HG03442 (cell line): ENCODE measurements around the gene DHX16.

Experiments used
- ATAC-seq: cut with Tn5 transposase; IDR thresholded peaks from one replicate; pipeline ENCODE4 v1.9.1; 2021; ENCODE audit warnings: mild to moderate bottlenecking, moderate library complexity; ENCODE audit not compliant: unreplicated experiment

DHX16 gene

DNA sequence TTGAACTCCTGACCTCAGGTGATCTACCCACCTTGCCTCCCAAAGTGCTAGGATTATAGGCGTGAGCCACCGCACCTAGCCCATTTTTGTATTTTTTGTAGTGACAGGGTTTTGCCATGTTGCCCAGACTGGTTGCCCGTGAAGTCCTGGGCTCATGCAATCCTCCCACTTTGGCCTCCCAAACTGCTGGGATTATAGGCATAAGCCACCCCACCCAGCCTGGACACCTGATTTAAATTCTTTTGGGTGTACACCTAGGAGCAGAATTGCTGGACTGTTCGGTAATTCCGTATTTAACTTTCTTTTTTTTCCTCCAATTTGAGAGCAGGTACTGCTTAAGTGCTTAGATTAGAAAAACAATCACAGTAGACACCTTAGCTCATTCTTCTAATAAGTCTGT lies 23.6 kb upstream of the DHX16 start:
- ATAC-seq = no peak

DNA sequence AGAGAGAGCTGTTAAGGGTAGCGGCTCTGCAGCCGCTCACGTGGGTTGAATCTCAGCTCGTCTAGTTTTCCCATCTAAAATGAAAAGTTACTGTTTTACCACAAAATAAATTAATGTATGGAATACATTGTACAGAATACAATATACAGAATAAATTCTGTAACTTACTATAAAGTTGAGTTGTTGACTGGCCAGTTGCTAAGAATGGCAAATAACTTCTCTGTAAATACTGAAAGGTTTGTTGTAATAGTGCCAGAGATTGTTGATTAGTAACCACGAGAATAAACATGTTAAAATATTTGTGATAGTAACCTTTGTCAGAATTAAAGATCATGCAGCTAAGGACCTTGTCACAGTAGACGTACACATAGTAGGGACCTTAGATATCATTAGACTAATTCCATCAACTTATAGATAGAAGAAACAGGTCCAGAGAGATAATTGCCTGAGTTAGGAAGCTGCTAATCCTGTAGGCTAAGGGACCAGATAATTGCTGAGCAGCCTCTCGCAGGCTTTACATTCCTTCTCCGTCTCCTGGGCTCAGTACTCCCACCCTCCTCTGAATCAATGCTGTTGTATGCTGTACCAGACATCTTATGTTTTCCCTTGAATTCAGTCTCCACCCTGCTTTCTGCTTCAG lies 18.5 kb upstream of the DHX16 start:
- ATAC-seq = no peak

DNA sequence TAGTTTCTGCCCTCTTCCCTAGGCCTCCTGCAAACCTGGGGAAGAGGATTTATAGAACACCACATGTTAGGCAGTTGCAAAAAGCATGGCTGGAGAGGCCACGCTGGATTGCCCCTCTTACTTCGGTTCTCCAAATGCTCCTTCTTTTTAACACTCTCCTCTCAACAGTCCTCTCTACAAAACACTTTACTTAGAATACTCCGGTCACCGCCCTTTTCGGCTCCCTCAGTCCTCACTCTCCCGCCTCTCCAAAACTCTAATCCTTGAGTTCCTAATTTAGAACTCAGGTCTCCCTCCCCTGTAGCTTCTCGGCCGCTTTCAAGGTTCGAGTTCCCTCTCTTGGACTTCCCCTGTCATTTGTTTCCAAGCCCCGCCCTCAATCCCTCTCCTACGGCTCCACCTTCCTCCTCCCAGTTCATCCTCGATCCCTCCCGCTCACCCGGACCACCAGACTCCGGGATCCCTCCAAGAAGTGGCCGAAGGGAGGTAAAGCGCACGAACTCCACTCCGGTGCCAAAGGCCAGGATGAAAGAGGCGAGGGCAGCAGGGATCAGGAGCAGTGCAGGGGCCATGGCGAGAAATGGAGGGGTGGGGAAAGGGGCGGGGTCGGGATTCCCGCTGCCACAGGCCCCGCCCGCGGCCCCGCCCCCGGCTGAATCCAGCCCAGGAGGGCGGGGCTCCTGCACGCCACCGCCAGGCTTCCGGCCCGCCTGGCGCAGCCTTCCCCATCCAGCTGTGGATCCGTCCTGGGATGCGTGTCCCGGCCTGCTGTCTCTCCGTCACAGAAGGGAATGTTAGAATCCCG lies 17.8 kb upstream of the DHX16 start, which contains the start of gene NRM:
Gene NRM (minus strand): TSS at position 582 of the 805 bp plus-strand sequence. CDS start 10 bp downstream, at position 572.
- ATAC-seq = peak; percentile 33

DNA sequence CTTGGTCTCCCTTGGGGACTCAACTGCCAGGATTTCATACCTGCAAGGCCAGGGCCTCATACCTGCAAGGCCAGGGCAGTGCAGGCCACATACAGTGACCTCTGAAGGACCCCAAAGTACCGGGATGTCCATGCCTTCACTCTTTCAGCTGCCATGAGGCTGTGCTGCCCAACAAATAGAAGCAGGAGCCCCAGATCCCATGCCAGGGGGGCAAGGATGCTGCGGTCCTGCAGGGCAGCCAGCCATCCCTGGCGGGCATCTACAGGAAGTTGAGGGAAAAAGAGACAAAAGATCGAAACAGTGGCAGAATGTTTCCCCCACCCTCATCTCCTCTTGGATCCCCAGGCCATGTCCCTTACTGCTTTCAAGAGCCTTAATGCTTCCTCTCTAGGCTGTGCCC lies 17.2 kb upstream of the DHX16 start:
- no peak for ATAC-seq

DNA sequence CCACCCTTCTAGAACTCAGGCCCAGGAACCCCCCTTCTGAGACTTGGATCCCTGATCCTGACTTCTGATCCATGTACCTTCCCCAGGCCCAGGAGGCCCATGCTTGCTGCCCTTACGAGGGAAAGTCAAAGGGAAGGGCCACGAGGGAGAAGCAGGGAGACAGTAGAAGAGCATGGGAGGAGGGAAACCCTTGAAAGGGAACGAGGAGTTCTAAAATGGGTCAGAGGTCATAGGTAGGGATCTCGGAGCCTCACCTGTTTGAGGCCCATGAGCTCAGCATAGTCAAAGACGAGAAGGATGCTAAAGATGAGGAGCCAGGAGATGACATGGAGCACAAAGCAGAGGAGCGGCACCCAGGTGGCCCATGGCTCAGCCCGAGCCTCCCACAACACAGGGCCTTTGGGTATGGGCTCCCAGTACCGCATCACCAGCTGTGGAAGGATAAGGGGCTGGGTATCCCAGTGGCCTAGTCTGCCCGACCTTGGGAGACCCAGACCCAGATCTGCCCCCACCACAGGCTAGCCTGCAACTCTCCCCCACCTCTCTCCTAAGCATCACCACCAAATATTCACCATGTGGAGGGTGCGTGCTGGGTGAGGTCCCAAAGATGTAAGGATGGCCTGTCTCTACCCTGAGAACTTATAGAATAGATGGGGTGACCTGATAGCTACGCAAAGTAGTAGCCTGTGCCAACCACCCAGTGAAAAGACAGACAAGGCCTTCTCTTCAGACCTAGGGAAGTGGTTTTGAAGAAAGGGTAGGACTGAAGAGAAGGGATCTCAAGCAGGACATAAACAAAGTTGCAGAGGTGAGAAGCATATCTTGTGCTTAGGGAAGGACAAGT lies 16.4 kb upstream of the DHX16 start:
- no peak for ATAC-seq

DNA sequence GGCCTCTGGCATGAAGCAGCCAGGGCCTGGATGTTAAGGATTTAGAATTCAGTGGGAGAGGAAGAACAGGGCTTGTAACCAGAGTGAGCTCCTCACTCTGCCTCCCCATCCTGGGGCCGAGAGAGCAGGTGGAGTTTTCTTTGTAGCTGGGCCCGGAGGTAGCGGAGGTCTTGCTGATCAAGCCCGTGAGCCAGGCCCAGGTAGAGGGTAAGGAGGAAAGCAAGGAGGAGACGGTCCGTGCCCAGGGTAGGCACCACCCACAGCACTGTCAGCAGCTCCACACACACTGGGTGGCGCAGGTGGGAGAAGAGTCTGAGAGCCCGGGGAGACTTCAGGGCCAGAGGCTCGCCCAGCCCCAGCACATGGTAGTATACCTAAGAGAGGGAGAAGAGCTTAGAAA lies 15.8 kb upstream of the DHX16 start:
- ATAC-seq = no peak

DNA sequence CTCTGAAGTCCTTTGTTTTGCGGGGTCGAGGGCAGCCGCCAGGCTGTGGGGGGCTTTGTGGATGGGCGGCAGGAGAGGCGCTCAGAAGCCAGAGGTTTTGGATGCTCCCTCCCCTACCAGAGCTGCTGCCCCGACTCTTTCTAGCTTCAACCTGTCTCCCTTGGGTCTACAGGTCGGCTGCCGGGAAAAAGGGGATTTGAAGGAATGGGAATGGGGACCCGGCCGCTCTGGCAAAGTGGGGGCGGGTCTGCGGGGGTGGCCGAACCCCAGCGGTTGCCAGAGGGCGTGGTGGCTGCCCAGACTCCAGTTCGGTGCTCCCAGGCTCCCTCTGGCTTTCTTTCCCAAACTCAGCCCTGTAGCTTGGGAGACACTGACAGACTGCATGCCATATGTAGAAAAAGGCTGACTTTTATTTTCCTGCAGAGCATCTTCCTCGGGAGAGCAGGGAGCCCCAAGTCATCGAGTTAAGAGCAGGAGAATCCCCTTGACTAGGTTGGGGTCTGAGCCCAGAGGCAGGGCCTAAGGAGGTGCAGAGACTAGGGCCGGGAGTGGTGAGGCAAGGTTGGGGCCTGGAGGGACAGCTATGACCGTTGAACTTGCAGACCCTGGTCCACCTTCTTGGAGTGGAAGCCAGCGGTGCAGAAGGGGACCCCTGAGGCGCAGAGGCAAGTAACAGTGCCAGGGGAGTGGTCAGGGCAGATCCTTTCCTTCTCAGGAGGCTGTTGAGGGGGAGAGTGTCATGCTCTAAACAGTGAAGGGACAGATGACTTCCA lies 15.0 kb upstream of the DHX16 start:
- no peak for ATAC-seq

DNA sequence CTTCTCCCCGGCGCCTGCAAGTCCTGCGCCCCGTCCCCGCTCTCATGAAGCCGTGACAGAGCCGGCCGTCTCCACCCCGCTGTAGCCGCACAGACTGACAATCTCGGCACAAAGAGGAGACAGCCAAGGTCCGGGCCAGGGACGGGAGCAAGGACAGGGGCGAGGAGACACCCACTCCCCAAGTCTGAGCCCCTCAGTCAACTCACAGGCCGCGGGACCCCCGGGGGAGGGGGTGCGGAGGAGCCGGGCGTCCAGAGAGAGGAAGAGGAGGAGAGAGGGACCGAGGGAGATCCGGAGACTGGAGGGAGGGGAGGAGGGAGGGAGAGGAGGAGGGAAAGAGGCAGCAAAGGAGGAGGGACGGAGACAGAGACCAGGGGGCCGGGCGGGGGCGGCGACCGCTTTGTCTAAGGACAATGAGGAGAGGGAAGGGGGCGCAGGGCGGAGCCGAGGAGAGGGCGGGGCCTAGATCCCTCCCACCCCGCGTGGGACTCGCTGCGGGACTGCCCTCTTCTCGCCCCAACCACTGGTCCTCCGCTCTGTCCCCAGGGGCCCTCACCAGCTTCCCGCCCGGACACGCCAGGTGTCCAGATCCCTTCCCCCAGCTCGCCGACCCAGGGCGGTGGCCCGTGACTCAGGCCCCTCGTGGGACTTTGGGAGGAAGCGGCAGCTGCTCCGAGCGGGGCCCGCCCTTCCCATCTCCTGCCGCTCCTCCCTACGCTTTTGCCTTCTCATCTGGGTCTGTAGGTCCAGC lies 14.3 kb upstream of the DHX16 start:
- ATAC-seq = peak; percentile 46

DNA sequence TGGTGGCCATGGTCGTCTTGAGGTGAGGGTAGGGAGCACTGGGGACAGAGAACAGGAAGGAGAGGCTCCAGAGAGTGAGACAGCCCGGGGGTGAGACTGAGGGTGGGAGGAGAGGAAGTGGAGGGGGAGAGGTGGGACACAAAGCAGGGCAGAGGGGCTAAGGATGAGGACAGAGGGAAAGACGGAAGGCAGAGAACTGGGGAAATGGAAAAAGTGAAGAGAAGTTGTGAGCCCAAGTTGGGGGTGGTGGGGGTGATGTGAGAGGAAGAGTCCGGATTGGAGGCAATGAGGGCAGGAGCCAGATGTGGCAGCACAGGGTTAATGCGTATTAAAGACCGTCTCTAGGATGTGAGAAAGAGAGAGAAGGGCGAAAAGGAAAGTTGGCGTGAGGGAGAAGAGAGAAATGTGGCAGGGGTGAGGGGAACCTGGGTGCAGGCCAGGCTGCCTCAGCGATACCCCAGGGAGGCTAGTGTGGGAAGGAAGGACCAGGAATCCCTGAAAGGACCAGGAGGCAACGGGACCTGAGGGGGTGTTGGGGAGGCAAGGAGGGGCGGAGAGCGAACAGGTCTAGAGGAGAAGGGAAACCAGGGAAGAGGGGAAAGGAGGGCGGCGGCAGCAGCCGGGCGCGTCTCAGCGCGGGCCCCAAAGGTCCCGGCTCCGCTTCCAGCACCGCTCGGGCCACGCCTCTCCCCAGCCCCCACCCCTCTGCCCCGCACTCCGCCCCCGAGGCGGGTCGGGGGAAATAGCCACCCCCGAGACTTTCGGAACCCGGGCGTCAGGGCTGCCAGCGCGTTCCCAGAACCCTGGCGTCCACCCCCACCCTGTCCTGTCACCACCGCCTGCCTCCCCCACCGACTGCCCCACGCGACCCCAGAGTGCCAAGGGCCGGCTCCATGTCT lies 13.5 kb upstream of the DHX16 start, which contains the start of gene PPP1R18:
Gene PPP1R18 (minus strand): TSS at position 637 of the 899 bp plus-strand sequence. CDS start 627 bp downstream, at position 10.
- no peak for ATAC-seq

DNA sequence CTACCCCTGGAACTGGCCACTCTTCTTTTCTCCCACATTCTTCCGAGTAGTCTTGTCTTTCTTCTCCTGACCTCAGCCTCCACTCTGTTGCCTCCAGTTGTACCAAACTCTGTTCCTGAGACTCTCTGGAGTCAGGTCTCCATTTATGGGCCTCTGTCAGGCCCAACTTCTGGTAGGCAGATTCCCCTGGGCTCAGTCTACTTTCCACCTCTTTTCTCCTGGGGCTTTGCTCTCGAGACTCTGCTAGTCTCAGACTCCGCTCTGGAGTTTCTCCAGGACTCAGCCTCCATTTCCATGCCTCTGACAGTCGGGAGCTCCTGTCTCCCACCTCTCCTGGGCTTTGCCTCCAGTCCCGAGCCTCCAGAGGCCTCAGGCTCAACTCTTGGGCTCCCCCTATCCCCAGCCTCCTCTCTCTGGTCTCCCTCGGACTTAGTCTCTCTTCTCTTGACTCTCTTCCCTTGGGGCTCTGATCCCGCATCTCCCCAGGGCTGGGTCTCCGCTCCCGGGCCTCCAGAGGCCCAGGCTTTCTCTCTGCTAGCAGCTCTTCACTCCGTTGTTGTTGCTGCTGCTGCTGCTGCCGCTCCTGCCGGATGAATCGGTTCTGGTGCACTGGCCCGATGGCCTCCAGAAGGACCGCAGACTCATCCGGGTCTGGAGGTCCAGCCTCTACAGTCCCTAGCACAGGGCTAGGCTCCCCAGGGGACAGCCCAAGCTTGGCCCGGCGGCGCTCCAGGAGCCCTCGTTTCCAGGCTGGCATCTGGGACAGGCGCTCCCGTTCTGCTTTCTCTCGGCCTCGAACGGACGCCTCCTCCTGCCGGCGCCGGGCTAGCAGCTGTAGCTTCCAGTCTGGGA lies 12.6 kb upstream of the DHX16 start:
- no peak for ATAC-seq

DNA sequence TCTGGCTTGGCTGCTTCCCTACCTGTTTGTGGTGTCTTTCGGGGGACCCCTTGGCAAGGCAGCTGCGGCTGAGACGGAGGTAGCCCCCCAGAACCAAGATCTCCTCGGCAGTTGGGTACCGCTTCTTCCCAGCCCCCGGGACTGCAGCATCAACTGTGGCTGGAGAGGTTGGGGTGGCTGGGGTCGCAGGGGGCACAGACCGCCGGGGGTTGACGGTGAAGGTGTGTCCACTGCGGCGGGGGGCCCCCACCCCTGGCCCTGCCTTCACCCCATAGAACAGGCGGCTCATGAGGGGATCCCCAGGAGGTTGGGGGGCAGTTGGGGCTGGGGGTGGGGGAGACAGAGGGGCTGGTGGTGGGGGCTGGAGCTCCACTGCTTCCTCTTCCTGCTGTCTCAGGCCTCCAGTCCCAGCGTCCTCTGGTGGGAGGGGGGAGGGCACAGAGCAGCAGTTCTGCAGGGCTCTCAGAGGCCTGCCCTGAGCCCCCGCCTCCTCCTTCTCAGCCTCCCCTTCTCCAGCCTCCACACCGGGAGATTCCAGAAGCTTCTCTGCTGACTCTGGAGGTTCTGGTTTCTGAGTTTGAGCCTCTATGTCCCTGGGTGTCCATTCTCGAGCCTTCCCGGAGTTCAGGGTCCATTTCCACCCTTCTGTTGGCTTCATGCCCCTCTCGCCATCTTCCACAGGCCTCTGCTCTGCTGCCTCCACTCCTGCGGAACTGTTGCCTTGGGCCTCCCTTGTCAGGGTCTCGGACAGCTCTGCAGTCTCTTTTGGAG lies 11.8 kb upstream of the DHX16 start:
- ATAC-seq = no peak

DNA sequence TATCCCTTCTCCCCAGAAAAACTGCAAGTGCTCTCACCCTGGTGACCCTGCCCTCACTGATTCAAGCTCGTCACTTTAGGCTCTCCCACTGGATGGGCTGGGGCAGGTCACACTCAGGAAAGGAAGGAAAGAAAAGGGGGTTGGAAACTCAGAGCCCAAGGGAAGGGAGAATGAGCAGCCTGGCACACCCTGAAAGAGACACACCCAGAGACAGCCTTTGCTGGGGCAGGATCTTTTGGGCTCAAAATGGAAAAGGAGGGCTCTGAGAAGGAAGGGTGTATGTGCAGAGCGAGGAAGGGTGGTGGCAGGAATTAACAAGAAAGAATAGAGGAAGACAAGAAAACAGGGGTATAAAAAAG lies 11.2 kb upstream of the DHX16 start:
- ATAC-seq = no peak

DNA sequence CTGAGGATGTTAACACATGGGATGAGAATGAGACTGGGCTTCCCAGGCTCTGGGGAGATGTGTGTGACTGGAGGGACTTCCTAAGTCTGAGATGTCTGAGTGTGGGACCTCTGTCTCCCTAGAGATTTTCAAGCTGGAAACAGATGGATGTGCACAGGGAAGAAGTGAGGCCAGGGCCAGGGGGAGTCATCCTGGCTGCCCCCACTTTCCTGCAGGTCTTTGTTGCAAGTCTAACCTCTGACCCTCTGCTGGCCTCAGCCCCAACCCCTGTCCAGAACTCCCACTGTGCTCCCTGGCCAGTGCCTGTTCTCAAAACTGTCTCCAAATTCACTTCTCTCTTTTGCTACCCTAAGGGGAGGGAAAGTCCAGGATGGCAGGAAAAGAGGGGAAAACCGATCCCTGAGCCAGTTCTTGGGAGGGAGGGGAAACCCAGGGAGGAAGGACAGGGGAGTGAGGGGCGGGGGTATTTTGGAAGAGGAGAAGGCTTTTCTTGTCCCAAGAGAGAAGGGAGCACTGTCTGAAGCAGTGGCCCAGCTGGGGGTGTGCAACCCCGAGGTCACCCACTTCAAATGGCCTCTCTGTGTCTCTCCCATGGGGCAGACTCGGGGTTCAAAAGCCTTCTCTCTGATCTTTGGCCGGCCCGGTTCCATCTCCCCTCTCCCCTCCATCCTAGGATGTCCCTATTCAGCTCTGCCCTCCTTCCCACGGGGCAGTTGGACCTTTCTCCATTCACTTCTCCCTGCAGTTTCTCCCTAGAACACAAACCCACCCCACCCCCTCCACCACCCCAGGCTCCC lies 10.6 kb upstream of the DHX16 start:
- ATAC-seq = no peak

DNA sequence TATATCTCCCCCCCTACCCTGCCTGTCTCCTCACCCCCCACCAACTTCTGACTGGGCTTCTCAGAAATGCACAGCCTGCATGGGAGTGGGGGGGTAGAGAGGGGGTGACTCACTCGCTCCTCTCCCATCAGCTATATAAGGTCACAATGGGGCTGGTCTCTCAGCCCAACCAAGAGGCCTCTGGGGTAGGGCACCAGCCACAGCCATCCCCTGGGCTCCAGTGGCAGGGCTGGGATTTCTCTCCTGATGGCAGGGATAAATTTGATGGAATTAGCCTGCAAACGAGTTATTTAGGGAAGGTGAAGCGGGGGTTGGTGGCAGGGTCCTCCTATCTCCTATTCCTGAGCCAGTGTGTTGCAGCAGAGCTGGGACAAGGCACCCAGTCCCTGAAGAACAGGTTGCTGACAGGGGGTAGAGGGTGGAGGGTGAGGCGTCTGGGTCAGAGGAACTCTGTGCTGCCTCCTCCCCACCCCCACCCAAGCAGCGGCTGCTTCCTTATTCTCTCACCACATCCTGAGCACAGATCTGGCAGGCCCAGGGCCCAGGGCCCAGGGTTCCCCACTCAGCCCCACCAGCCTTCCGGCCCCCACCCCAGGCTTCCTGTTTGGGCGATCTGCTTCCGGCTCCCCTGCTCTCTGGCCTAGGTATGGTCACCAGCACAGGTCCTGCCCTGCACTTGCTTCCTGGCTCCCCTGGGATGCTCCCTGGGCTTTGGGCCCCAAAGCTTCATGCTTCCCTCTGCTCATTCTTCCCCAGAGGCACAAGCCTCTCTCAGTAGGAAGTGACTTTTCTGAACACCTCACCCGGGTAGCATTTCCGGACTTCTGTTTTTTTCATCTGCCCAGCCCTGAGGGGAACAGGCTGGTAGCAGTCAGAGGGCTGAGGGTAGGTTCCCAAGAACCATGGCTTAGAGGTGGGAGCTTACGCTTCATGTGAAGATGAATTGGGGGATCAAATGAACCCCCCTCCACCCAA lies 9.6 kb upstream of the DHX16 start:
- ATAC-seq = peak; percentile 38

DNA sequence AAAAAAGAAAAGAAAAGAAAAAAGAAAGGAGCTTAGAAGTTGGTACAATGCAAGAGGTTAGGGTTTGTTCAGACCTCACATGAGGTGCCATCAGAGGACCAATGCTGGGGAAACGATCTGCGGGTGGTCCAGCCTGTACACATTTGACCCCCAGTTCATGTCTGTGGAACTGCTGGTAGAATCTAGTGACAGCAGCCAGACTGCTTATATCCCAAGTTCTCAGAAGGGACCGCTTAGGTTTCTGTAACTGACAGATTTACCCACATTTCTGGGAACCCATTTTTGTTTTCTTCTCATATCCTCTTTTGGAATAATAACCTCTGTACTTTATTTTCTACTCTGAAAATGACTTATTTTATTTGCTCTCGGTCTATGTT lies 8.9 kb upstream of the DHX16 start:
- ATAC-seq = no peak
